GM19023 (cell line): ENCODE data around the gene AFF3.

ENCODE experiments used
- ATAC-seq: cut with Tn5 transposase; IDR thresholded peaks from one replicate; pipeline ENCODE4 v1.9.1; 2021; ENCODE audit warnings: mild to moderate bottlenecking, moderate library complexity; ENCODE audit not compliant: unreplicated experiment

Gene AFF3

DNA sequence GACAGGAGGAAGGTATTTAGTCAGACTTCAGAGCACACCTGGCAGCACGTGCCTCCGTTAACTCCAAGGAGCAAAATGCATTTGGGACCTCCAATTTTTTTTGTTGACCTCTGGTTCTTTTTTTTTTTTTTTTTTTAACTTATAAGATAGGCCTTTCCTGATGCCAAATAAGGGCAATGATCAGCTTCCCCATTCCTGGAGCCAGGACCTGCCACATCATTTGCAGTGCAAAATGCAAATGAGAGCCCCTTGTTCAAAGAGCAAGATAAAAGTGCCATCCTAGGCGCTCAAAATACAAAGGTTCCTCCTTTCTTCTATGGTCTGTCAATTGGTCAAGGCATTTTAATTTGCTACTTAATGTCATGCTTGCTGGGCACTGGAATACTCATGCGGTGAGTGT, 519.4 kb downstream of the AFF3 start:
- ATAC-seq, result no peak

DNA sequence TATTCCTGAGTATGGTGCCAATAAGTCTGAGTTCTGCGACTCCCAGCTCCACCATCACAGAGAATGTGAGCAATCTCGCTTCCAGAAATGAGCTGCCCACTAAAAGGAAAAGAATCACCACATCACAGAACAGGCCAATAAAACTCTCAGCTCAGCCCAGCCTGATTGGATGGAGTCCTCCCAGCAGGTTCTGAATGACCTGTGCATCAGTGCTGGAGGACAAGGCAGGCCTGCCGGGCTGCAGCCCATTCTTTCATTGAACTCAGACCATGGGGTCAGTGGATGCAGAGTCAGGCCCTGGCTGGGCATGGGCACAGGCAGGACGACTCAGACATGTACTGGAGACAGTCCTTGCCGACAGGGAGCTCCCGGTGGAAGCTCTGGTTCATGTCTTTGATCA, 519.9 kb downstream of the AFF3 start:
- no peak for ATAC-seq

DNA sequence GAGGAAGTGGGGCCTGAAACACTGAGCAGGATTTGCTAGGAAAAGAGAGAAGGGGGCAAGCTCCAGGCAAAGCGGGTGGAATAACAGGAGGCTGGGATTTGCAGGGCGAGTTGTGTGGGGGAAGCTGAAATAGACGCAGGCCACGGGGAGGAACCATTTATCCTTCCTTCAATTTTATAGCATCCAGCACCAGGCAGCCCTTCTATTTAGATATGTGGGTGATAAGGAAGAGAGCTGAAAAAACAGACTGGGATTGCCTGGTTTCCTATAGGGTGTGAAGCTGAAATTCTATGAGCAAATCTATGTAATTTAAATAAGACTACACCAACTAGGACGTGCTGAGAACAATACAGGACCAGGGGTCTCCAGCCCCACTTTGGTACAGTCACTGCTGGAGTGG, 520.6 kb downstream of the AFF3 start:
- no peak for ATAC-seq

DNA sequence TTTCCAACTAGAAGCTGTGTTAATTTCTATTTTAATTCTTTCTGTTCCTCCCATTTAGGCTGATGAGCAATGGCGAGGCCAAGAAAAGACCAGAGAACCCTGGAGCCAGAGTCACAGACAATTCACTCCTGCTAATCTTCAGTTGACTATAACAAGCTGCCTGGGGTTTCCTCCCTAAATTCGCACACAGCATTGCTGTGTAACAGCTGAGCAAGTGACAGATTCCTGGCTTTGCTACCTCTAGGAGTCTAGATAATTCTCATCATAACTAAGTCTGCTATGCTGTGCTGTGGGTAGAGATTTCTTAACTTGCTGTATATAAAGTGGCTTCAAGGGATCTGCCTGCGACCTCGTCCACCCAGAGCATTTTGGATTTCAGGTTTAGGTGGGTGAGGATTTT, 521.3 kb downstream of the AFF3 start:
- no peak for ATAC-seq

DNA sequence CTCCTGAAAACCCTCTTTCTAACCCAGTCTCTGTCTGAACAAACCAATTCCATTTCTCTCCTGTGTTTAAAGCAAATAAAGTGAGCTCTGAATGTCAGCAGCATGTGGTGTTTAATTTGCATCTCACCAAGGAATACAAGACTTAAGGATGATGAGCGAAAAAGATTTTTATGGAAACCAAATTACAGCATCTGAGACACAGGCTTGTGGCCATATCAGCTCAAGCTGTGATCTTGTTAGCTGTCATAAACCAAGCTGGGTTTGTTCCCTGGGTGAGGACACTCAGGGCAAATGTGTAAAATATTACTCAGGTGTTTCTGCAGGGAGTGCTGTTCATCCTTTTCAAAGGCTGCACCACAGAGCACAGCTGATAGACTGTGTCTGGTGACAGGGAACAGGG, 523.2 kb downstream of the AFF3 start:
- ATAC-seq, result no peak

DNA sequence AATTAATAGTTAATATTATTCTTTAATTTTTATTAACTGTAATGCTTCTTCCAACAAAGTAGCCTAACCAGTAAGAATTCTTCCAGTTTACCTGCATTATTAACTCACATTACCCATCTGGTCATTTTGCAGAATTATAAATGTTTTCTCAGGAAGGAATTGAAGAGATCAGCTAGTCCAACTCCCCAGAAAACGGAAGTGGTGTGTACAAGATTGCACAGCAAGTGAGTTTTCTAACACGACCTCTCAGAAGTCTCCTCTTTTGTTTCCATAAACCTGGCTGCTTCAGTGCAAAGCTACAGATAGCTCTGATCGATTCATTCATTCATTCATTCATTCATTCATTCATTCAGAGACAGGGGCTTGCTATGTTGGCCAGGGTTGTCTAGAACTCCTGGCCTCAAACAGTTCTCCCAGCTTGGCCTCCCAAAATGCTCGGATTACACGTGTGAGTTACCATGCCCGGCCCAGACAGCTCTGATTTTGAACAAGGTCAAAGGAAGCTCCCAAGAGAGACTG, 523.8 kb downstream of the AFF3 start:
- no peak for ATAC-seq

DNA sequence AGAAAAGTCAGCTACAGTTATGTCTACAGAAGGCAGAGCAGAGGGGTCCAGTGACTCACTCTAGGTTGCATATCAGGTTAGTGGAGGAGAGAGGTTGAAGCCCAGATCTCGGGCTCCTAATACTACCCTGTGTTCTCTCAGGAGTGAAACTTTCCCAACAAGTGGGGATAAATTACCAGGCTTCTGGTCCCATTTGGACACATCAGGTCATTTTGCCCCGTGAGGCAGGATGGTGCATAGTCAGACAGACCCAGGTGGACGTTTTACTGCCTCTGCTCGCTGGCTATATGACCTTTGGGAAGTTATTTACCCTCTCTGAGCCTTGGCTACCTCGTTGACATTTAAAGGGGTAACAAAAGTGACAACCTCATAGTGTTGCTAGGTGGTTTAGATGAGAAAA, 524.6 kb downstream of the AFF3 start:
- no peak for ATAC-seq

DNA sequence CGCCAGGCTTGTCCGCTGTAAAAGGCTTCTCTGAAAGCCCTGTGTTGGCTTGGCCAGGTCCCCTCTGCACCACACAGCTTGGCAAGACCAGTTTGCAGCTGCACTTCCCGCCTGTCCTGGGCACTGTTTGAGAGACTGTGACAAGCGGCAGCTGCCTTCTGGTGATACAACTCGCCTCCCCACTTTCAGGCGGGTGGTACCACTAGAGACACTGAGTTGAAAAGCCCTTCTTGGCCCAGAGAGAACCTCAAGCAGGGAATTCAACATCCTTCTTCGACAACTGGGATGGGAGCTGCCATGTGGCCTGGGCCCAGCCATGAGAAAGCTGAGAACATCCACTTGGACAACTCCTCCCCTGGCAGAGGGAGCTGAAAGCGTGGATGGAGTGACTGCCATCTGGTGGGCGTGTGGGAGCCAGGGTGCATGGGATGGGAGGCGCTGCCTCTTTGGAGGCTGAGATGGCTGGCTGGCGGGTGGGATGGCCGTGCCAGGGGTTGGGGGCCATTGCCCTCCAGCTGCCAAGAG, 527.1 kb downstream of the AFF3 start:
- no peak for ATAC-seq

DNA sequence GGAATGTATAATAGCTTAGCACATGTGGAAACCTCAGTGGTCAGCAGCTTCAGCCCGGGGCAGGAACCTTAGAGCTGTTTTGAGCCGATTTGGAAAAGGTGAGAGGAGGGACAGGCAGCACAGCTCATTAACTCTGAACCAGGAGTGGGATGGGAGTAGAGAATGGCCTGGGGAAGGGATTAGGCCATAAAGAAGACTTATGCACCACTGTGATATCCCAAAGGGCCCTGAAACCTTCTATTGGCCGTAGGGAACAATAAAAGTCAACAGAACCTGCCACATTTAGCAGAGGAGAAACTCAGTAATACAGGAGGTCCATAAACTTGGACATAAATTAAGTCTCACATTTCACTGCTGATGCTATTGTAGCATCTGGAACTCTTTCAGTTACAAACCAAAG, 528.4 kb downstream of the AFF3 start:
- no peak for ATAC-seq

DNA sequence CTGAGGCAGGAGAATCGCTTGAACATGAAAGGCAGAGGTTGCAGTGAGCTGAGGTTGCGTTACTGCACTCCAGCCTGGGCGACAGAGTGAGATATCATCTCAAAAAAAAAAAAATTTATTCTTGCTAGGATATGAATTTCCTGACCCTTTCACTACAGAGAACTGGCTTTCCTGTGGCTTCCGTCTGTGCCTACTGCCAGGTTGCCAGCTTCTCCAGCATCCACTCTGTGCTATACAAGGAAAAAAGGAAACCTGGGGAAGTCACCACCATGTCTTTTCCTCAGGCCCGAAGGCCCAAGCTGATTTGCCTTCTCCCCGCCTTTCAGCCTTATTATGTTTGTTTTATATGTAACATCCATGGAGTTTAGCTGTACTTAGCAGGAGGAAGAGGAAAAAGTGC, 530.6 kb downstream of the AFF3 start:
- no peak for ATAC-seq

DNA sequence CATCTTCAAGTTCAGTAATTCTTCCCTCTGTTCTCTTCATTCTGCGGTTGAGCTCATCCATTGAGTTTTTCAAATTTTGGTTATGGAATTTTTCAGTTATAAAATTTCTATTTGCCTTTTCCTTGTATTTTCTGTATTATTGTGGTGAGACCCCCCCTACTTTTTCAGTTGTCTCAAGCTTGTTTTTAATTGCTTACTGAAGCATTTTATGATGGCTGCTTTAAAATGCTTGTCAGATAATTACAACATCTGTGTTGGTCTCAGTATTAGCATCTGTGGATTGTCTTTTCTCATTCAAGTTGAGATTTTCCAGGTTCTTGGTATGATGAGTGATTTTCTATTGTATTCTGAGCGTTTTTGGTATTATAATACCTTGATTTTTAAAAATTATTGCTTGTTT, 531.4 kb downstream of the AFF3 start:
- no peak for ATAC-seq

DNA sequence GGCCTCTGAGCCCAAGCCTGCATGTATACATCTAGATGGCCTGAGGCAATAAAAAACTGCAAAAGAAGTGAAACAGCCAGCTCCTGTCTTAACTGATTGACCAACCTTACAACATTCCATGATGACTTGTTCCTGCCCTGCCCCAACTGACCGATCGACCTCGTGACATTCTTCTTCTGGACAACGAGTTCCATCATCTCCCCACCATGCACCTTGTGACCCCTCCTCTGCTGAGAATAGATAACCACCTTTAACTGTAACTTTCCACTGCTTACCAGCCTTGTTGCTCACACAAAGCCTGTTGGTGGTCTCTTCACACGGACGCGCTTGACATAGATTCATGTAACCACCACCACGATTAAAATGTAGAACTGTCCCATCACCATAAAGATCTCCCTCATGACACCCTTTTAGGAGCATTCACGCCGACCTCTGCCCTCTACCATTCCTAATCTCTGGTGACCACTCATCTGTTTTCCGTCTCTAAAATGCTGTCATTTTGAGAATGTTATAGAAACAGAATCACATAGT, 532.5 kb downstream of the AFF3 start:
- no peak for ATAC-seq

DNA sequence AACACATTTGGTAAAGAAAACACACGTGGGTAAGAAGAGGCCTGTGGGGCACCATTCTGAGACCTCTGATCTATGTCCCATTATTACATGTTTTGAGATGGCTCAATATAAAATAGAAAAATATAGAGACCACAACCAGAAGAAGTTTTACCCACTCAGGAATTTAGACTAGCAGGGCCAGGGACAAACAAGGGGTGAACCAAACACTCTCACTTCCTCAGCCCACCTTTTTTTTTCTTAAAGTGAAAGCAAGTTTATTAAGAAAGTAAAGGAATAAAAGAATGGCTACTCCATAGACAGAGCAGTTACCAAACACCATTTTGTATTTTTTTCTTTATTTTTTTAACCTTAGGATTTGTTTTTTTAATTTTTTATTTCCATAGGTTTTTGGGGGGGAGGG, 533.5 kb downstream of the AFF3 start:
- ATAC-seq, result no peak

DNA sequence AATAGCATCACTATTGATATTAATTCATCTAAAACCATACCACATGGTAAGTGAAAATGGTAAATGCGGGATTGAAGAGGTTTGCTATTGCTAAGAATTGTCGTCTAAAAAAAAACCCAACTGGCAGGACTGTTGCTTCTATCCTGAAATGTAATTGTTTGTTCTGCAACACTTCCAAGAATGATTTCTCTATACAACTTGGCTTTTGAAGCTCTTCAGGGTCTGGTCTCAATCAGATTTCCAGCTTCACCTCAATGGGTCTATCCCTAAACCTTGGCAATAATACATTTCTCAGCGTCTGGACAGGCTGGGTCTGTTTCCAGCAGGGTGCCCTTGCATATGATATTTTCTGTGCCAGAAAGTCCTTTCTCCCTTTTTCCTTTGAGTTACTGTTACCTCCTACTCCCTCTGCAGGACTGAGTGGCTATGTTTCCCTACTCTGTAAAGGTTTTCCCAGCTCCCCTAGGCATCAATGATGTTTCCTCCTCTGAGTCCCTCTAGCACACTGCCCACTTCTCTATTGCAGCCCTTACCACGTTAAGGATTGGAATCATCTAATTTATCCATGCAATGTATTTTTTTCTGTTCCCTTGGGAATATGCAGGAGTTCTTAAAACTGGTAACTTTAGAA, 534.4 kb downstream of the AFF3 start:
- ATAC-seq, result no peak

DNA sequence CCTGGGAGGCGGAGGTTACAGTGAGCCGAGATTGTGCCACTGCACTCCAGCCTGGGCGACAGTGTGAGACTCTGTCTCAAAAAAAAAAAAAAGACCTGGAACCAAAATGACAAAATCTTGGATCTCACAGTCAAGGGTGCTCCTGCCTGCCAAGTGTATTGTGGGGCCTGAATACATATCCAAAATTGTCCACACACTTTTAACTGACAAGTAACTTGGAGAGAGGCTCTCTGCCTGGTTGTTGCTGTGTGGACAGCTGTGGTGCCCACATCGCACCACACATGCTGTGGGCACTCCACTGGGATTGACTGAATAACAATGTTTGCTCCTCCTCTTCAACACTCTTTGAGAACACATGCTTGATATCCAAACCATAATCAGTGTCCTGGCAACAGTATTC, 534.9 kb downstream of the AFF3 start:
- ATAC-seq, result no peak

DNA sequence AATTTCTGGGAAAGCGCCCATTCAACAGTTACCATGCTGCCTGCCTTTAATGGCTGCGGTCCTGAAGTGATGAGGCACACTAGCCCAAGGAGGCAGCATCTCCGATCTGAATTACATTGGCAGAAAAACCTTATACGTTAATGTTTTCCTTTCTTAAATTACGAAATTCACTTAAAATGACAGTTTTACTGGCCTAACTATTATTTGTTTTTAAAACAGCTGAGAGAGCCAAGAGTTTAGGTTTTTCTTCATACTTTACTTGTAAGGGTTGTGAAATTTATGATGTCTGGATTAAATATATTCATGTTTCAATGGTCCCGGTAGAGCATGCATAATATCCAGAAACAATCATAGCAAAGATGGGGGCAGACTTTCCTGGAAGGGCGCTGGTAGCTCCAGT, 537.4 kb downstream of the AFF3 start:
- no peak for ATAC-seq

DNA sequence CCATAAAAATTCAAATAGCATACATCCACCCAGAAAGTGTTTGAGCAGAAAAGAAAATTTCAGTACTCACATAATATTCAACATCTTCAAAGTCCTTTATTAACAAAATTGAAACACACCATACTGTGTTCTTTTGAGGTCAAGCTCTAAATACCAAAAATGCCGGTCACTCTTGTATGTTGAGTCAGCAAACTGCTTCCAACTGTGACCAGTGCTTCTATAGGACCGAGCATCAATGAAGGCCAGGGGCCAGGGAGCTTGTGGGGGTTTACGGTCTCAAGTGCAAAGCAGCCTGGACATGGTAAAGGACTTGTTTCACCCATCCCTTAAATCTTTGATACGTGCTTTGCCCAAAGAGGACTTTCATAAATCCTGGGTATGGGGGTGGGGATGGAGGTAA, 539.9 kb downstream of the AFF3 start:
- no peak for ATAC-seq

DNA sequence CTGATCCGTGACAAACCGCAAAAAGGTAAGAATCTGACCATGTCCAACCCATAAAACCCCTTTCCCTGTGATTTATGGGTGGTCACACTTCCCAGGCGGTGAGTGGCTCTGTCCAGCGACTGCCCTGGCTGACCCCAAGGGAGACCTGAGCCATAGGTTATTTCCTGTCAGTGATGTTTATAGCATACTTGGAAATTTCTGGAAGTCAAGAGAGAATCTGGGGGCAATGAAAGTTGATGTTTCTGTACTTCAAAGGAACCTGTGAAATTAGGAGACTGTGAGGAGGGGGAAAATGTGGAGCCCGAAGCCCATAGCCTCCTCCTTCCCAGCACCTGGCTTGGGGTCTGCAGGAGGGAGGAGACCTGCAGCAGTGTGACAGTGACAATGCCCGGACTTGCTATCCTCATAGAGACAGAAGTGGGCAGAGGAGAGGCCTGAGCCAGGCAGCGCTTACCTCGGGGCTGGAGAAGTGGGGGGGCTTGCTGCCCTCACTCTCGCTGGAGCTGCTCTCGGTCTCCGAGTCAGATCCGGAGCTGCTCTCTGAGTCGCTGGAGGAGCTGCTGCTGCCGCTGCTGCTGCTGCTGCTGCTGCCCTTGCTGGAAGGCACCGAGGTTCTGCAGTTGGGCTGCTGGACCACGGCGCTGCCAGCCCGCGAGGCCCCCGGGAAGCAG, 541.3 kb downstream of the AFF3 start:
- ATAC-seq, result no peak

DNA sequence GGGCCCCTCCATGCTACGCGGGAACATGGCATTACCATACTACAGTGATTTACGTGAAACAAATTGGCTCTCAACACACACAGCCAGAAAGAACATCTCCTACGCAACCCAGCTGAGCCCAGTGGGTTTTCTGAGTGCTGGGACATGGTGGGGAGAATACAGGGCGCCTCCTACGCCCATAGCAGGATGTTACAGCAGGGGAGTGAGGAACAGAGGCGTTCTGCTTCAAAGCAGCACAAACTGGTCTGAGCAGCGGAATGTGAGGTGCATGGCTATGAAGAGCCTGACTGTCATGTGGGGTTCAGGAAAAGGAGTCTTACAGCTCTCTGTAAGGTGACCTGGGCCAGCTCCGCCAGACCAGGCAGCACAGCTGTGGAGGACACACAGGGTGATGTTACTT, 543.9 kb downstream of the AFF3 start:
- no peak for ATAC-seq

DNA sequence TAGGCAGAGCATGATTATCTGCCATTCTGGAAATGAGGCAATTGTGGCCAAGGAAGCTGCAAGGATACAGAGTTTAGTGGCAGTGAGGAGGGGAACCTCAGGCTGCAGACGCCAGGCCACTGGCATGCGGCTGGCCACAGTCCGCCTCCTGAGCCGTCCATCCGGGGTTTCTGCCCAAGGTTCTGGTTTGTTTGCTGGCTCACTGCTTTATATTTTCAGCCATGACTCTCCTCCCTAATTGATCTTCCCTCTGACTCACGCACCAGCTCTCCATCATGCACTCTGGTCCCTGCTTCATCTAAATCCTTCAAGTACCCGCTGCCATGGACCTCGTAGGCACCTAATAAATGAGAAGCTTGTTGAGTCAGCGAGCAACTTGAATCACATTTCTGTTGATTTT, 544.8 kb downstream of the AFF3 start:
- no peak for ATAC-seq

DNA sequence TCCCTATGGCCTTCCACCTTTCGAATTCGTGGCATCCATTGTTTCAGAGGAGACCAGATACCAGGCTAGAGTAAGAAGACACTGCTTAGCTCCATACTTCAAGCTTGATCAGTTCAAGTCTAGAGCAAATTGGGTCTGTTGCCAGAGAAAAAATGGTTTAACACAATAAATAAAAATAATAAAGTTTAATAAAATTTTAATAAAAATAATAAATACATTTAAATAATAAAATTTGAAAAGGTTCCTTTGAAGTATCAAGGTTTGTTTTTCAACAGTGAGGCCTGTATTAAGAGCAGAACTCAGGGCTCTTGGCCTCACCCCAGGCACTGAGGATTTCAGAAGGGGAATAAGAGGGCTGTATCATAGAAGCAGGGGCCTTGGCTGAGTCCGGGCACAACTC, 547.0 kb downstream of the AFF3 start:
- ATAC-seq, result no peak

DNA sequence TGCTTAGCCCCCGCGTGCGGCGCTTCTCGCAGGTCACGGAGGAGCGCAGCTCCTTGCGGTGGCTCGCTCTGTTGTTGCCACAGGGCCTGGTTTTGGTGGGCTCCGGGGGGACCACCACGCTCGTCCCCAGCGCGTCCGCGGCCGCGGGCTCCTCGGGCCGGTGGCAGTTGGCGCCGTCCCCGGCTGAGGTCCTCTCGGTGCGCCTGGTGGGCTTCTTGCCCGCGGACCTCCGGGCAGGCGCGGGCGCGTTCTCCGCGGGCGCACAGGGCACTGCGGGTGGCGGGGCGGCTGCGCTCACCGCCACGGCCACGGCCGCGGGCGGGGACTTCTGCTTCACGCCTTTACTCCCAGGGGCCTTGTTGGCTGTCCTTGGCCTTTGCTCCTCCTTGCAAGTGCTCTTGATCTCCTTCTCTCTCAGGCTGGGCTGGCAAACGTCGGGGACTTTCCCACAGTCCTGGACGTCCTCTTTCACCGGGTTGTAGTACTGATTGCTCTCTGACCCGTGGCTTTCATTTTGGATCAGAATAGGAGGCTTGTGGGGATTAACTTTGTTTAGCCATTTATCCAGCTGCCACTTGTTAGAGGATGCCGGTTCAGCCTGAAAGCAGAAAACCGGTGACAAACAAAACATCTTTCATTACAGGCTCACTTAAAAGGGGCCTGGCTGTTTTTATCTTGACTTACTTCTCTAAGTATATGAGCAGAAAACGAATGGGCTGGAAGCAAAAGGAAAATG, 548.5 kb downstream of the AFF3 start:
- no peak for ATAC-seq
